Activated T-cell treated with anti-CD3 and anti-CD28 coated beads, Interleukin-2, amount 50 U/mL, for 24 hours (primary cell): ENCODE measurements around the gene UROS.

ENCODE experiments used
- DNase-seq: peaks from one replicate; pipeline ENCODE4 v3.0.0-alpha.2; 2020
- H3K27ac Mint-ChIP-seq: 2 replicates; pipeline ENCODE4 v1.8.0; 2020; ENCODE audit warnings: mild to moderate bottlenecking, mixed read lengths
- H3K27me3 Mint-ChIP-seq: 2 replicates; pipeline ENCODE4 v1.8.0; 2020; ENCODE audit warnings: mixed read lengths
- H3K36me3 Mint-ChIP-seq: 2 replicates; pipeline ENCODE4 v1.8.0; 2020; ENCODE audit warnings: low read depth, mixed read lengths
- H3K4me1 Mint-ChIP-seq: 2 replicates; pipeline ENCODE4 v1.8.0; 2020; ENCODE audit warnings: low read depth, mixed read lengths
- H3K4me3 Mint-ChIP-seq: 2 replicates; pipeline ENCODE4 v1.8.0; 2020; ENCODE audit warnings: mild to moderate bottlenecking, moderate library complexity, mixed read lengths
- H3K9me3 Mint-ChIP-seq: 2 replicates; pipeline ENCODE4 v1.8.0; 2020; ENCODE audit warnings: mixed read lengths

Gene UROS

DNA sequence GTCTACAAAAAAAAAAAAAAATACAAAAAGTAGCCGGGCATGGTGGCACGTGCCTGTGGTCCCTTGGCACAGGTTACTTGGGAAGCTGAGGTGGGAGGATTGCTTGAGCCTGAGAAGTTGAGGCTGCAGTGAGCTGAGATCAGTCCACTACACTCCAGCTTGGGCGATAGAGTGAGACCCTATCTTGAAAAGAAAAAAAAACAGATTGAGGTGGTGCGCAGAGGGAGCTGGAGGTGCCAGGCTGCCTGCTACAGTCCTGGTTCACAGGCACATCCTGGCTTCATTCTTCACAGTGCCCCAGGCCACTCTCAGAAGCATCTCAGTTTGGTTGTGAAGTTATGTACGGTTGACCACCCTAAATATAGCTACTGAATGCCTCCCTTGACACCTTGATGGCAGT lies 52.2 kb downstream of the UROS start:
- Mint-ChIP-seq H3K9me3 (no peaks in the 10 kb centered on the region), H3K4me1 (no peaks in the 10 kb centered on the region), H3K27ac (no peak overlapping the region), H3K27me3 (no peaks in the 10 kb centered on the region), H3K4me3 (no peak overlapping the region), H3K36me3 (peaks cover 34% of the 10 kb centered on the region)
- no peak for DNase-seq

DNA sequence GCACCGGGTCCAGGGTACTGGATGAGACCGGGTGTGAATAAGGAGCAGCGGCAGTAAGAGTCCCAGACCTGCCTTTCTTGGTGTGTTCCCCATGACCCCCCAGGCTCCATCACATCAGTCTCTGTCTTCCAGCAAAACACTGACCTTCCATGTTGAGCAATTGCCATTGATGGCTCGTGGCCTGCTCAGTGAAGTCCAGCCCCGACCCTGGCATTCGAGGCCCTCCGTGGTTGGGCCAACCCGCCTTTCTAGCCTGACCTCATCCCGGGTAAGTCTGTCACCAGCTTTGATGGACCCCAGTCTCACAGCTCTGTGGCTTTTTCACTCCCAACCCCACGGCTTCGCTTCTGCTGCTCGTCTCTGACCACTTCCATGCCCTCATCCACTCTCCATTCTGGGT lies 53.9 kb downstream of the UROS start:
- H3K27me3 Mint-ChIP-seq: no peaks in the 10 kb centered on the region
- H3K36me3 Mint-ChIP-seq: peaks cover 50% of the 10 kb centered on the region
- H3K4me3 Mint-ChIP-seq: no peak overlapping the region
- no peaks in the 10 kb centered on the region for H3K9me3 Mint-ChIP-seq
- no peak overlapping the region for H3K27ac Mint-ChIP-seq
- no peak for DNase-seq
- H3K4me1 Mint-ChIP-seq: no peaks in the 10 kb centered on the region

DNA sequence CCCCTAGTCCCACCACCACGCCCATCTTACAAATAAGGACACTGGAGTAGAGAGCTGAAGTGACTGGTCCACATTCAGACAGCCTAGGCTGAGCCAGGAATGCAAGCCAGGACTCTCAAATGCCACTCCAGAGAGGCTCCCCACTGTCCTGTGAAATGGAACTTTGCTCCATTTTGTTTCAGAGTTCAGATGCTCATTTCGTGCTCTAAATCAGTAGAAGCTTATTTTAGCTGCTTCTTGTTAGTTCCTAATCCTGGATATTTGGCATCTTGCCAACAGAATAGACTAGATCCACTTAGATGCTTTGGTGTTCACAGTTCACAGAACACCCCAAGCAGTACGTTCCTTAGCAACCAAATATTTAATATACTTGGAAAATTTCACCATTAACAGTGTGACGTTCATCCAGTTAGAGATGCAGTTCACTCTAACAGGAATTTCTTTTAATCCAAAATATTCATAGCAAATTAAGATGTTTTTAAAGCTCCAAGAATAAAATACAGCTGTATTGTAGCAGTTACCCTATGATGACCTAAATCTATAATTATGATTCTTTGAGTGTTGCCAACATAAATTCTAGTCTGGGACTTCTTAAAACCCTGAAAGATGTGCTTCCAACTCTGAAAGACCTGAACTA lies 54.7 kb downstream of the UROS start:
- no peak overlapping the region for H3K27ac Mint-ChIP-seq
- H3K36me3 Mint-ChIP-seq: peaks cover 59% of the 10 kb centered on the region
- DNase-seq: no peak
- no peaks in the 10 kb centered on the region for H3K4me1 Mint-ChIP-seq
- no peaks in the 10 kb centered on the region for H3K27me3 Mint-ChIP-seq
- H3K9me3 Mint-ChIP-seq: no peaks in the 10 kb centered on the region
- H3K4me3 Mint-ChIP-seq: no peak overlapping the region

- H3K36me3 Mint-ChIP-seq: peaks cover 76% of the 10 kb centered on the region
- DNase-seq: no peak
- no peaks in the 10 kb centered on the region for H3K27me3 Mint-ChIP-seq
- no peaks in the 10 kb centered on the region for H3K4me1 Mint-ChIP-seq
- H3K27ac Mint-ChIP-seq: no peak overlapping the region
- no peak overlapping the region for H3K4me3 Mint-ChIP-seq
- no peaks in the 10 kb centered on the region for H3K9me3 Mint-ChIP-seq
These were observed 56.5 kb downstream of the UROS start for GRCh38 chr10:125766511-125766910.

- Mint-ChIP-seq H3K4me1 (no peaks in the 10 kb centered on the region), H3K36me3 (peaks cover 82% of the 10 kb centered on the region), H3K4me3 (no peak overlapping the region), H3K9me3 (no peaks in the 10 kb centered on the region), H3K27me3 (no peaks in the 10 kb centered on the region), H3K27ac (peak overlapping the region; percentile 44)
- no peak for DNase-seq
These were observed 57.2 kb downstream of the UROS start for GRCh38 chr10:125765835-125766234.

GRCh38 chr10:125762692-125763648 lies 60.1 kb downstream of the UROS start:
- no peak overlapping the region for H3K27ac Mint-ChIP-seq
- H3K36me3 Mint-ChIP-seq: peaks cover 89% of the 10 kb centered on the region
- H3K27me3 Mint-ChIP-seq: no peaks in the 10 kb centered on the region
- H3K4me1 Mint-ChIP-seq: no peaks in the 10 kb centered on the region
- DNase-seq: no peak
- no peaks in the 10 kb centered on the region for H3K9me3 Mint-ChIP-seq
- H3K4me3 Mint-ChIP-seq: no peak overlapping the region

GRCh38 chr10:125761961-125762360 lies 61.1 kb downstream of the UROS start:
- peaks cover 89% of the 10 kb centered on the region for H3K36me3 Mint-ChIP-seq
- H3K4me1 Mint-ChIP-seq: no peaks in the 10 kb centered on the region
- no peaks in the 10 kb centered on the region for H3K9me3 Mint-ChIP-seq
- DNase-seq: no peak
- H3K4me3 Mint-ChIP-seq: no peak overlapping the region
- no peaks in the 10 kb centered on the region for H3K27me3 Mint-ChIP-seq
- no peak overlapping the region for H3K27ac Mint-ChIP-seq

DNA sequence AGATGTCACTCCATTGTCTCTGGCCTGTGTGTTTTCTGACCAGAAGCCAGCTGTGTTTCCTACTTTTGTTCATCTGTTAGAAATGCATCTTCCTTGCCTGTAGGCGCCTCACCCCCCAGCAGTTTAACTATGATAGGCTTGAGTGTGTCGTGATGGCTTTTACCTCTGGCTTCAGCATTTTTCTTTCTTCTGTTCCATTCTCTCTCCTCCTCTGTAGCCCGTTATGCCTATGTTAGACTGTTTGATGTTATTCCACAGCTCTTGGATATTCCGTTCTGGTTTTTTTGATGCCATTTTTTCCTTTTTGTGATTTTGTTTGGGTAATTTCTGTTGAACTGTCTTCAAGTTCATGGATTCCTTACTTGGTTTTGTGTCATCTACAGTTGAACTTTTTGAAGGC lies 65.3 kb downstream of the UROS start:
- Mint-ChIP-seq H3K27me3 (no peaks in the 10 kb centered on the region), H3K36me3 (peaks cover 91% of the 10 kb centered on the region), H3K9me3 (no peaks in the 10 kb centered on the region), H3K4me3 (no peak overlapping the region), H3K4me1 (peaks cover 3% of the 10 kb centered on the region), H3K27ac (peak overlapping the region; percentile 67)
- DNase-seq: no peak

GRCh38 chr10:125756853-125757487 lies 66.1 kb downstream of the UROS start:
- Mint-ChIP-seq H3K27ac (no peak overlapping the region), H3K9me3 (no peaks in the 10 kb centered on the region), H3K36me3 (peaks cover 92% of the 10 kb centered on the region), H3K27me3 (no peaks in the 10 kb centered on the region), H3K4me3 (no peak overlapping the region), H3K4me1 (peaks cover 3% of the 10 kb centered on the region)
- no peak for DNase-seq

GRCh38 chr10:125756196-125756595 lies 66.9 kb downstream of the UROS start:
- Mint-ChIP-seq H3K4me3 (no peak overlapping the region), H3K27ac (no peak overlapping the region), H3K9me3 (no peaks in the 10 kb centered on the region), H3K27me3 (no peaks in the 10 kb centered on the region), H3K36me3 (peaks cover 92% of the 10 kb centered on the region), H3K4me1 (peaks cover 3% of the 10 kb centered on the region)
- no peak for DNase-seq

- H3K9me3 Mint-ChIP-seq: no peaks in the 10 kb centered on the region
- no peak for DNase-seq
- H3K4me3 Mint-ChIP-seq: no peak overlapping the region
- H3K27ac Mint-ChIP-seq: no peak overlapping the region
- H3K27me3 Mint-ChIP-seq: no peaks in the 10 kb centered on the region
- peaks cover 2% of the 10 kb centered on the region for H3K4me1 Mint-ChIP-seq
- H3K36me3 Mint-ChIP-seq: peaks cover 98% of the 10 kb centered on the region
These were observed 75.6 kb downstream of the UROS start for GRCh38 chr10:125747417-125747816.

- no peaks in the 10 kb centered on the region for H3K9me3 Mint-ChIP-seq
- peaks cover 2% of the 10 kb centered on the region for H3K4me1 Mint-ChIP-seq
- no peaks in the 10 kb centered on the region for H3K27me3 Mint-ChIP-seq
- H3K4me3 Mint-ChIP-seq: no peak overlapping the region
- H3K27ac Mint-ChIP-seq: peak overlapping the region; percentile 16
- H3K36me3 Mint-ChIP-seq: peaks cover 95% of the 10 kb centered on the region
- DNase-seq: no peak
These were observed 78.1 kb downstream of the UROS start for GRCh38 chr10:125744909-125745308.

- no peak for DNase-seq
- Mint-ChIP-seq H3K4me1 (peaks cover 2% of the 10 kb centered on the region), H3K36me3 (peaks cover 95% of the 10 kb centered on the region), H3K27me3 (no peaks in the 10 kb centered on the region), H3K9me3 (no peaks in the 10 kb centered on the region), H3K4me3 (no peak overlapping the region), H3K27ac (no peak overlapping the region)
These were observed 80.6 kb downstream of the UROS start for GRCh38 chr10:125742465-125742864.

DNA sequence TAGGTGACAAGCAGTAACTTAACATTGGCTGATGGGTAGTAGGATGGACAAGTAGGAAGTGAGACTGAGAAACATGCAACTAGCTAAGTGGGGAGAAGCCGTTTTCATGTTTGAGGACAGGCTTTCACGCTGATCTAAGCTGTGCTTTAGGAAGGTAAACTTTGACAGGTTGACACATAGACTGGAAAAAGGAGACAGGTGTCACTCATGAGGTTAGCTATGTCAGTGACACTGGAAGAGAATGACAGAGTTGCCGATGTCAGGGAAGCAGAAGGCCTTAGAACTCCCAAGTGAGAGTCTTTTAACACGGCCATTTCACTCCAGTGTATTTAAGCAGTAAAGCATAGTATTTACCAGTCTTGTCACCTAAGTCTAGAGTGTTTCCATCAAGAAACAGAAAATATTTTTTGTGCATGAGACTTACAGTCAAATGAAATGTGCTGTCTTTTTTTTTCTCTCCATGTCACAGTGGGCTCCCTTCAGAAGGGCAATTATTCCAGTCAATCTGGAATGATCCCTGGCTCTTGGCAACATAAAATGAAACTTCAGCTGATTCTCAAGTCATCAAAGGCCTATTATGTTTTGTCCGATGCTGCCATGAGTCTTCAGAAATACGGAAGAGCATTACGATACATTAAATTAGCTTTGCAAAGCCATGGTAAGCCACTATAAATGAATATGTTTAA lies 82.9 kb downstream of the UROS start:
- DNase-seq: no peak
- Mint-ChIP-seq H3K9me3 (no peaks in the 10 kb centered on the region), H3K4me3 (no peak overlapping the region), H3K27ac (no peak overlapping the region), H3K36me3 (peaks cover 96% of the 10 kb centered on the region), H3K27me3 (no peaks in the 10 kb centered on the region), H3K4me1 (no peaks in the 10 kb centered on the region)
